Cardiac muscle cell (in vitro differentiated cells and primary cell): ENCODE data around the gene UBE4B. TPM values are rescaled to one million over a fixed set of nuclear protein-coding genes. Genes with fewer than 3 reads are reported as not detected.
A peak's percentile ranks its signal among the peaks of the same experiment; 100 is the strongest.
"Not testable (repeated sequence)": the region's sequence is repeated elsewhere in the genome, so short reads cannot be mapped to it uniquely, and the experiment has no call there.

ENCODE experiments used
- DNase-seq, 2 donors: peaks; one replicate each; pipeline versions ENCODE4 v3.0.0 to v3.0.0-alpha.2; 2010 to 2017; ENCODE audit warnings: low read depth in 1 of 2, low spot score in 1 of 2
- H3K27ac ChIP-seq: fragments of 200-600 bp; sonication (generic); 2 replicates; pipeline ENCODE4 v1.5.1; 2016
- H3K27me3 ChIP-seq: fragments of 200-600 bp; sonication (generic); 2 replicates; pipeline ENCODE4 v1.6.0; 2016; ENCODE audit warnings: control low read depth
- H3K36me3 ChIP-seq: fragments of 200-600 bp; sonication (generic); 2 replicates; pipeline ENCODE4 v1.5.1; 2016; ENCODE audit warnings: control low read depth
- H3K4me1 ChIP-seq: fragments of 200-600 bp; sonication (generic); 2 replicates; pipeline ENCODE4 v1.8.1; 2017; ENCODE audit warnings: low read depth, mild to moderate bottlenecking, mixed run types
- H3K4me3 ChIP-seq: fragments of 200-600 bp; sonication (generic); 2 replicates; pipeline ENCODE4 v1.5.1; 2016; ENCODE audit warnings: mild to moderate bottlenecking
- H3K9me3 ChIP-seq: fragments of 200-600 bp; sonication (generic); 2 replicates; pipeline ENCODE4 v1.5.1; 2017; ENCODE audit warnings: low read depth, mild to moderate bottlenecking, control low read depth
- polyA plus RNA-seq: library from polyadenylated mRNA; unstranded; fragments of >200 nt; fragmentation: Nextera tagmentation; extraction: Ambion mirVana; gene quantifications from 2 replicates; pipeline ENCODE4 v1.2.1, GENCODE V29; 2016
- total RNA-seq: library from RNA; depleted of rRNA; stranded (reverse); fragments of >200 nt; gene quantifications from 2 replicates; pipeline ENCODE4 v1.2.3, GENCODE V29; 2016
- TF ChIP-seq, protein P1 (sequence below): IDR thresholded peaks from 2 replicates; pipeline ENCODE4 v1.5.1; 2012; ENCODE audit warnings: low read depth, mild to moderate bottlenecking, low read length

Gene UBE4B
- total and polyA plus RNA-seq, 2 experiments from 2014 or later = 34.1 to 72.0 TPM

- H3K4me3 ChIP-seq = no peak overlapping the region
- no peaks in the 10 kb centered on the region for H3K9me3 ChIP-seq
- H3K27me3 ChIP-seq = no peaks in the 10 kb centered on the region
- no peak overlapping the region for H3K27ac ChIP-seq
- DNase-seq = no peak
- no peaks in the 10 kb centered on the region for H3K36me3 ChIP-seq
- TF ChIP-seq, protein P1, sequence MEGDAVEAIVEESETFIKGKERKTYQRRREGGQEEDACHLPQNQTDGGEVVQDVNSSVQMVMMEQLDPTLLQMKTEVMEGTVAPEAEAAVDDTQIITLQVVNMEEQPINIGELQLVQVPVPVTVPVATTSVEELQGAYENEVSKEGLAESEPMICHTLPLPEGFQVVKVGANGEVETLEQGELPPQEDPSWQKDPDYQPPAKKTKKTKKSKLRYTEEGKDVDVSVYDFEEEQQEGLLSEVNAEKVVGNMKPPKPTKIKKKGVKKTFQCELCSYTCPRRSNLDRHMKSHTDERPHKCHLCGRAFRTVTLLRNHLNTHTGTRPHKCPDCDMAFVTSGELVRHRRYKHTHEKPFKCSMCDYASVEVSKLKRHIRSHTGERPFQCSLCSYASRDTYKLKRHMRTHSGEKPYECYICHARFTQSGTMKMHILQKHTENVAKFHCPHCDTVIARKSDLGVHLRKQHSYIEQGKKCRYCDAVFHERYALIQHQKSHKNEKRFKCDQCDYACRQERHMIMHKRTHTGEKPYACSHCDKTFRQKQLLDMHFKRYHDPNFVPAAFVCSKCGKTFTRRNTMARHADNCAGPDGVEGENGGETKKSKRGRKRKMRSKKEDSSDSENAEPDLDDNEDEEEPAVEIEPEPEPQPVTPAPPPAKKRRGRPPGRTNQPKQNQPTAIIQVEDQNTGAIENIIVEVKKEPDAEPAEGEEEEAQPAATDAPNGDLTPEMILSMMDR = no peak
- peaks cover 3% of the 10 kb centered on the region for H3K4me1 ChIP-seq
Observed at GRCh38 chr1:10025354-10025753, 7.4 kb upstream of the UBE4B start.

DNA sequence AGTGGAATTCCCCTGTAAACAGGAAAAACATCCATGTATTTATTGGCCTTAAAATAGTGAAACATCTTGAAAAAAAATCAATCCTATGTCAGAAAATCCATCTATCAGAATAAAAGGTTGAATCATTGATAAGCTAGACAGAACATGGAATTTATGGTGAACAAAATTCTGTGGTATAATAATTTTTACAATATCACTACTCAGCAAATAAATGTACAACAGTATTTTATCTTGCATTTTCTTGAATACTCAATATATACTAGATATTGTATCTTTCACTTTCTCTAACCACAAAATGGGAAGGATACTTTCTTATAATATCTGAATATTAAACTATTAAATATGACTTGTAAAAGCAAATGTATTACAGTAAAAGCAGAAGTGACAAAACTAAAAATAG lies 5.7 kb upstream of the UBE4B start:
- H3K4me1 ChIP-seq = peaks cover 12% of the 10 kb centered on the region
- no peaks in the 10 kb centered on the region for H3K36me3 ChIP-seq
- no peaks in the 10 kb centered on the region for H3K27me3 ChIP-seq
- no peak overlapping the region for H3K27ac ChIP-seq
- no peak overlapping the region for H3K4me3 ChIP-seq
- H3K9me3 ChIP-seq = no peaks in the 10 kb centered on the region
- TF ChIP-seq, protein P1 = no peak
- no peak for DNase-seq

GRCh38 chr1:10028956-10029500 lies 3.7 kb upstream of the UBE4B start:
- not testable (repeated sequence) for H3K27me3 ChIP-seq, H3K36me3 ChIP-seq, DNase-seq, H3K9me3 ChIP-seq, H3K4me3 ChIP-seq
- peaks cover 16% of the 10 kb centered on the region for H3K4me1 ChIP-seq
- peak overlapping the region; percentile 29 for H3K27ac ChIP-seq

GRCh38 chr1:10031461-10031860 lies 1.3 kb upstream of the UBE4B start:
- TF ChIP-seq, protein P1 = no peak
- no peaks in the 10 kb centered on the region for H3K36me3 ChIP-seq
- H3K4me1 ChIP-seq = peaks cover 16% of the 10 kb centered on the region
- no peaks in the 10 kb centered on the region for H3K27me3 ChIP-seq
- peak overlapping the region; percentile 92 for H3K27ac ChIP-seq
- H3K4me3 ChIP-seq = no peak overlapping the region
- no peaks in the 10 kb centered on the region for H3K9me3 ChIP-seq
- DNase-seq = peak; percentile 58 to 59

DNA sequence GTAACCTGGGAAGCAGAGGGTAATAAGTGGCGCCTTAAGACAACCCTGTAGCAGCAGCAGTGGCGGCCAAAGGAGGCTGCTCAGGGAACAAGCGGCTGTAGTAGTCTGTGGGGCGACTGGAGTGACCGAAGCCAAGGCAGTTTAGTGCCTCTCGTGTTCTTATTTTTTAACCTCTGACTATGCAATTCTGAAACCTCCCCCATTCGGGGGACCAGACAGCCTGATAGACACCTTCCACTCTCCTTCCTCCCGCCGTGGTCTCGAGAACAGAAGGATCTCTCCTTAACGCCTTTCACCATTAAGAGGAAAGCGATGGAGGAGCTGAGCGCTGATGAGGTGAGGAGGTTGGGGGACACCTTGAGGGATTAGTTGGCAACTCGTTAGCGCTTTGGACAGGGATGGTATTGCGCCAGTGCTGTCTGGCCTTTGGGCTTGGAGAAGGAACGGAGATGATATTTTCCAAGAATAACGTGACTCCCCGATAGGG lies 644 bp downstream of the UBE4B start:
- TF ChIP-seq, protein P1 = no peak
- Histone ChIP-seq H3K36me3 (no peaks in the 10 kb centered on the region), H3K27ac (peak overlapping the region; percentile 97), H3K27me3 (no peaks in the 10 kb centered on the region), H3K4me1 (peaks cover 16% of the 10 kb centered on the region), H3K4me3 (peak overlapping the region; percentile 71), H3K9me3 (no peaks in the 10 kb centered on the region)
- peak; percentile 34 to 44 for DNase-seq

DNA sequence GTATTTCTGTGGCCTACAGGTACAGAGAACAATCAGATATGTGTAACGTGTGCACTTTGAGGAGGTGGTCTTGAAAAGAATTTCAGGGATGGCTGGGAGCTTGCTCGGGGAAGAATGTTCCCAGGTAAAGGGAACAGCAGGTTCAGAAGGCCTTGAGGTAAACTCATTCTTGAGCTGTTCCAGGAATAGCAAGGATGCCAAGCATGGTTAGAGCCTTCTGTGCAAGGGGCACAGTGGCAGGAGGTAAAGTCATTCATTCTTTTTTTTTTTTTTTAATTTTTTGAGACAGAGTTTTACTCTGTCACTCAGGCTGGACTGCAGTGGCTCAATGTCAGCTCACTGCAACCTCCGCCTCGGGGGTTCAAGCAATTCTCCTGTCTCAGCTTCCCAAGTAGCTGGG lies 10.0 kb downstream of the UBE4B start:
- Histone ChIP-seq H3K27me3 (no peaks in the 10 kb centered on the region), H3K27ac (no peak overlapping the region), H3K4me1 (peaks cover 13% of the 10 kb centered on the region), H3K9me3 (no peaks in the 10 kb centered on the region), H3K36me3 (no peaks in the 10 kb centered on the region), H3K4me3 (no peak overlapping the region)
- TF ChIP-seq, protein P1 = no peak
- DNase-seq = no peak
